PFSK-1 (cell line): ENCODE results near the gene LAMC1.

Source experiments
- POLR2AphosphoS5 ChIP-seq: IDR thresholded peaks from 2 replicates; pipeline ENCODE4 v1.6.1; 2012; ENCODE audit warnings: low read depth, mild to moderate bottlenecking, control low read depth, low read length, moderate library complexity
- REST ChIP-seq, 2 experiments: IDR thresholded peaks; 2 replicates each; pipeline versions ENCODE4 v1.6.1 to v1.8.0; 2011 to 2012; ENCODE audit warnings: low read depth in 2 of 2, low read length in 2 of 2, control low read depth in 1 of 2, inconsistent platforms in 1 of 2, mild to moderate bottlenecking in 1 of 2, moderate library complexity in 1 of 2; ENCODE audit not compliant: insufficient read depth in 1 of 2
- SIN3A ChIP-seq: IDR thresholded peaks from 2 replicates; pipeline ENCODE4 v1.6.1; 2012; ENCODE audit warnings: mild to moderate bottlenecking, low read length, moderate library complexity, borderline replicate concordance; ENCODE audit not compliant: insufficient read depth
- TAF1 ChIP-seq: IDR thresholded peaks from 2 replicates; pipeline ENCODE4 v1.6.1; 2012; ENCODE audit warnings: low read length, control low read depth, borderline replicate concordance; ENCODE audit not compliant: insufficient read depth

- TF ChIP-seq REST (IDR thresholded peaks at IDR 0.05; ENCODE audit: insufficient read depth in 1 of 2, low read depth in 2 of 2, low read length in 2 of 2) (no peak), POLR2AphosphoS5 (no peak), SIN3A (no peak), TAF1 (no peak)
Measured at GRCh38 chr1:183039985-183040447, 16.8 kb downstream of the LAMC1 start.
